Fibroblast of peridontal ligament (primary cell): Measurements from ENCODE around the gene ZNF579.
A peak's percentile ranks its signal among the peaks of the same experiment; 100 is the strongest.

Source experiments
- DNase-seq: peaks from one replicate; pipeline ENCODE4 v3.0.0-alpha.2; 2010; ENCODE audit errors: extremely low read depth

The ZNF579 gene

DNA sequence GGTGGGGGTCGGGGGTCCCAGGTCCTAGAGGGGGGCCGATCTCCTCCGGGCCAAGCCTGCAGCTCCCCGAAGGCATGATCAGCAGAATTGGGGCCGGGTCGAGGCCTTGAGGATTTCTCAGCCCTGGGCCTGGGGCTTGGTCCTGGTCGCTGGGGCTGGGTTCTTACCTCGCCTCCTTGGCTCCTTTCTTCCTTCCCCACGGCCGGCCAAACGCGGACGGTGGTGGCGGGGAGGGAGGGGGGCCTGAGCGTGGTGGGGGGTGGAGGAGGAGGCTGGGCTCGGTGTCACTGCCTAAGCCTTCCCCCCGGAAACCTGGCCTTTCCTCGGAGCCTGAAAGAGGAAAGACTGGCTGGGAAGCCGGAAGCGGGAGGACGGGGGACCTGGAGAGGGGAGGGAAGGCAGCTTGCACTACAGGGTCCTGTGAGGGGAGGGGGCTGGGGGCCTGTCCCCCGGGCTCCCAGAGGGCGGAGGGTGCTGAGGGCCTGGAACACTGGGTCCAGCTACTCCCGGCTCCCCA lies at the start of gene ZNF579:
Gene ZNF579, minus strand, starts transcription at position 221 of the 517 bp plus-strand sequence. CDS start 1,209 bp downstream, outside the sequence.
- peak; percentile 91 for DNase-seq

GRCh38 chr19:55626350-55626749 lies 45.7 kb upstream of the ZNF579 start:
- DNase-seq, result no peak

GRCh38 chr19:55625004-55625326 lies 44.3 kb upstream of the ZNF579 start:
- DNase-seq, result no peak

DNA sequence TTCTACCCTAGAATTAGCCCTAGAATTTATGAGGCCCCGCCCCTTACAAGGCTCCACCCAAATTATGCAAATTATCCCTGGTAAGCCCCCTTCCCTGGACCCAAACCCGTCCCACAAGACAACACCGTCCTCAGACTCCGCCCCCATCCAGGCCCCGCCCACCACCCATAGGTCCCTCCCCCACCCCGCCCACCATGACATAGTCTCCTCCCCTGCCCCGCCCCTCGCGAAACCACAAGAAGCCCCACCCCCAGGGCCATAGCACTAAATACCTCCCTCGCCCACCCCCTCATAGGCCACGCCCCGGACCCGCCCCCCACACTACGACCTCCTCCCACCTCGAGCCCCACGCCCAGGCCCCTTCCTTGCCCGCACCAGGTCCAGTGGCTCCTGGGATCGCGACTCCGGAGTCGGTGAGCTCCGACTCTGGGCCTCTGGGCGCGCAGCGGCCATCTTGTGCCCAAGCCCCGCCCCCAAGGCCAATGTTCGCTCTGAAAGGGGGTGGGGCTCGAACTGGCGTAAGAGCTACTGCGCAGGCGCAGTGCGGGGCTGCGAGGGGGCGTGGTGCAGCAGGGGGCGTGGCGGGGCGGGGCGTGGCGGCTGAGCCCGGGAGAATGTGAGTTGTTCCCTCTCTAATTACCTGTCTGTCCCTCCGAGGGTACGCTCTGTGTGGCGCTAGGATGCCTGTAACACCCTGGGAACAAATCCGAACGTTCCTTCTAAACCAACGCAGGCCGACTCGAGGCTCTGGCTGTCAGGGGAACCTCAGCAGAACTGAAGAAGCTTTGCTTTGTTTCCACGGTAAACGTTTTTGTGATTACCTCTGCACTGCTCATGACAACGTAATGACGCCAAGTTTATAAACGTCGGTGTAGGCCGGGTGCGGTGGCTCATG lies 43.7 kb upstream of the ZNF579 start, which contains the start of gene ZNF784:
Gene ZNF784, minus strand, starts transcription at position 458 of the 895 bp plus-strand sequence. Its CDS starts 5 bp downstream, at position 453.
- peak; percentile 90 for DNase-seq

- no peak for DNase-seq
Observed at GRCh38 chr19:55623561-55623960, 42.9 kb upstream of the ZNF579 start.

DNA sequence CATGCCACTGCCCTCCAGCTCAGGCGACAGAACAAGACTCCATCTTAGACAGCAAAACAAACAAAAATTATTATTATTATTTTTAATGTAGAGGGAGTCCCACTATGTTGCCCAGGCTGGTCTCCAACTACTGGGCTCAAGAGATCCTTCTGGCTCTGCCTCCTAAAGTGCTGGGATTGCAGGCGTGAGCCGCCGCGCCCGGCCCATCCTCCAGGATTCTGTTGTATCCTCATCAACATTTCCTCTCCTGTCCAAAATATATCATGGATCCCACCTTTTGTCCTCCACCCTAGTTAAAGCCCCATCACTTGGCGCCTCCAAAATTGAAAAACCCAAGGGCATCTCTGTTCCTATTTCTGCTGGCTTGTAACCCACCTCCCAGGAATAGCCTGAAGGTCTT lies 42.5 kb upstream of the ZNF579 start:
- DNase-seq, result no peak

DNA sequence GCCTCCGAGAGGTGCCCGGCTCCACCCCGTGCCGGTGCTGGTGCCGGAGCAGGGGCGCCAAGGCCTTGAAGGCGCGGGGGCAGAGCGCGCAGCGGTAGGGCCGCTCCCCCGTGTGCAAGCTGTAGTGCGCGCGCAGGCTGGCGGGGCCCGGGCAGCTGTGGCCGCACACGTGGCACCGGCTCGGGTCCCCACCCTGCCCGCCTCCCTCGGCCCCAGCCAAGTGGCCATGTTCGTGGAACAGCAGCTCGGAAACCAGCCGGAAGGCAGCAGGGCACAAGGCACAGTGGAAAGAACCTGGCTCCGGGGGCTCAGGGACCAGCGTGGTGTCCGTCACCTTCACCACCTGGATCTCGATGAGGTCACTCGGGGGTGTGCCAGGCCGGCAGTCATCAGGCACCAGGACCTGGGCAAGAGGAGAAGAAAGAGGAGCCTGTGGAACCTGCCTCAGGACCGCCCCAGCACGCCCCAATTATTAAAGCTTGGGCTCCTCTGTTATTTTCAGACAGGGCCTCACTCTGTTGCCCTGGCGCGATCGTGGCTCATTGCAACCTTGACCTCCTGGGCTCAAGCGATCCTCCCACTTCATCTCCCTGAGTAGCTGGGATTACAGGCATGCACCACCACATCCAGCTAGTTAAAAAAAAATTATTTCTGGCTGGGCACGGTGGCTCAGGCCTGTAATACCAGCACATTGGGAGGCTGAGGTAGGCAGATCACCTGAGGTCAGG lies 41.8 kb upstream of the ZNF579 start:
- no peak for DNase-seq

DNA sequence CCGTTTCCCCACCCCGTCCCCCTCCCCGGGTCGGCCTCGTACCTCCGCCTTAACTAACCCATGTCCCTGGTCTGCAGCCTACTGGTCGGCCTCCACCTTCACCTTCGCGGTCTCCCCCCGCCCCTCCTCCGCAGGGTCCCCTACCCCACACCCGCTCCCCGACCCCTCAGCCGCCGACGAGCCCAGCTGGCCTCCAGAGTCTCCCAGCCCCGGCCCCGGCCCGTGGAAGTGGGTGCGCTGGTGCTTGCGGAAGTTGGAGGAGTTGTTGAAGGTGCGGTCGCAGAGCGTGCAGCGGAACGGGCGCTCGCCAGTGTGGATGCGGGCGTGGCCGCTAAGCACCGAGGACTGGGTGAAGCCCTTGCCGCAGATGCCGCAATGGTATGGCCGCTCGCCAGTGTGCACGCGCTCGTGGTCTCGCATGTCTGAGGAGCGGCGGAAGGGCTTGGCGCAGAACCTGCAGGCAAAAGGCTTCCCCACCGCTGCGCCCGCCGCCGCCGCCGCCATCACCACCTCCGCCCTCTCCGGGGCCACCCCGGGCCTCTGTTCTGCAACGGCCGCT lies 41.1 kb upstream of the ZNF579 start:
- DNase-seq, result no peak

GRCh38 chr19:55621205-55621672 lies 40.6 kb upstream of the ZNF579 start:
- no peak for DNase-seq

GRCh38 chr19:55620410-55621204 lies 40.0 kb upstream of the ZNF579 start:
- no peak for DNase-seq

- peak; percentile 82 for DNase-seq
Observed at GRCh38 chr19:55619286-55619685, 38.6 kb upstream of the ZNF579 start.

DNA sequence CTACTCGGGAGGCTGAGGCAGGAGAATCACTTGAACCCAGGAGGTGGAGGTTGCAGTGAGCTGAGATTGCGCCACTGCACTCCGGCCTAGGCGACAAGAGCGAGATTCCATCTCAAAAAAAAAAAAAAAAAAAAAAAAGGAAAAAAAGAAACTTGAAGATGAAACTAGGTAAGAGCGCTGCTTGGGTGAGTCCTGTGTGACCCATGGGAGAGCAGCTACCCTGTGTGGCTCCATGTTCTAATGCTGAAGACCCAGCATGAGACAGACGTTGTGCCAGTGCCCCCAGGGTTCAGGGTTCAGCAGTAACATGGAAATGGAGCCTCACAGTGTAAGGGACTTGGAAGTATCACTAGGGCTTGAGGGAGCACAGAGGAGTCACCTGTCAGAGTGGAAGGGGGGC lies 37.8 kb upstream of the ZNF579 start:
- no peak for DNase-seq

DNA sequence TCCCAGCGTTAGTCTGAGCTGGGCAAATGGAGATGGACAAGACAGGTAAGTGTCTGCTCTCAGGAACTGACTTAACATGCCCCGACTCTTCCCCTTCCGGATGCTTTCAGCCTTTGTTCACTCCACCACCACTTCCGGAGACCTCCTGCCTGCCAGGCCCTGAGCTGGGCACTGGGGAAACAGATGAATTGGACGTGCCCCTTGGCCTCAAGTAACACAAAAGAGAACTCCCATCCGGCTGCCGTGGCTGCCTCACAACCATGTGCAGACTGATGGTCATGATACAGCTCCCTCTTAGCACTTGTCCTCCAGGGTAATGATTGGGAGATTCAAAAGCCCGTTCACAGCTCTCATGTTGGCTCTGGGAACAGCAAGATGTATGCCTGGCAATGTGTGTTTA lies 36.8 kb upstream of the ZNF579 start:
- no peak for DNase-seq

DNA sequence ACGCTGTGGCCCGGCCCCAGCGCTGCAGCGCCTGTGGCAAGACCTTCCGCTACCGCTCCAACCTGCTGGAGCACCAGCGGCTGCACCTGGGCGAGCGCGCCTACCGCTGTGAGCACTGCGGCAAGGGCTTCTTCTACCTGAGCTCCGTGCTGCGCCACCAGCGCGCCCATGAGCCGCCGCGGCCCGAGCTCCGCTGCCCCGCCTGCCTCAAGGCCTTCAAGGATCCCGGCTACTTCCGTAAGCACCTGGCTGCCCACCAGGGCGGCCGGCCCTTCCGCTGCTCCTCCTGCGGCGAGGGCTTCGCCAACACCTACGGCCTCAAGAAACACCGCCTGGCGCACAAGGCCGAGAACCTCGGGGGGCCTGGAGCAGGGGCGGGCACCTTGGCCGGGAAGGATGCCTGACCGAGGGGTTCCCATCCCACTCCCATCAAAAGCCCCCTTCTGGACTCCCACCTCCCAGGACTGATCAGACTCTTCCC lies 35.8 kb upstream of the ZNF579 start:
- no peak for DNase-seq

DNA sequence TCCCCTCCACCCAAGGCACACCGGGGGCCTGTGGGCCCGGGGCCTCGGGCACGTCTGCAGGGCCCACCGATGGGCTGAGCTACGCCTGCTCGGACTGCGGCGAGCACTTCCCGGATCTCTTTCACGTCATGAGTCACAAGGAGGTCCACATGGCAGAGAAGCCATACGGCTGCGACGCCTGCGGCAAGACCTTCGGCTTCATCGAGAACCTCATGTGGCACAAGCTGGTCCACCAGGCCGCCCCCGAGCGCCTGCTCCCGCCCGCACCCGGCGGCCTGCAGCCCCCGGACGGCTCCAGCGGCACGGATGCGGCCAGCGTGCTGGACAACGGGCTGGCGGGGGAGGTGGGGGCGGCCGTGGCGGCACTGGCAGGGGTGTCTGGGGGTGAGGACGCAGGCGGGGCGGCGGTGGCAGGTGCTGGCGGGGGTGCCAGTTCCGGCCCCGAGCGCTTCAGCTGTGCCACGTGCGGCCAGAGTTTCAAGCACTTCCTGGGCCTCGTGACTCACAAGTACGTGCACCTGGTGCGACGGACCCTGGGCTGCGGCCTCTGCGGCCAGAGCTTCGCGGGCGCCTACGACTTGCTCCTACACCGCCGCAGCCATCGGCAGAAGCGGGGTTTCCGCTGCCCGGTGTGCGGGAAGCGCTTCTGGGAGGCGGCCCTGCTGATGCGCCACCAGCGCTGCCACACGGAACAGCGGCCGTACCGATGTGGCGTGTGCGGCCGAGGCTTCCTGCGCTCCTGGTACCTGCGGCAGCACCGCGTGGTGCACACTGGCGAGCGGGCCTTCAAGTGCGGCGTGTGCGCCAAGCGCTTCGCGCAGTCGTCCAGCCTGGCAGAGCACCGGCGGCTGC lies 35.1 kb upstream of the ZNF579 start:
- no peak for DNase-seq

DNA sequence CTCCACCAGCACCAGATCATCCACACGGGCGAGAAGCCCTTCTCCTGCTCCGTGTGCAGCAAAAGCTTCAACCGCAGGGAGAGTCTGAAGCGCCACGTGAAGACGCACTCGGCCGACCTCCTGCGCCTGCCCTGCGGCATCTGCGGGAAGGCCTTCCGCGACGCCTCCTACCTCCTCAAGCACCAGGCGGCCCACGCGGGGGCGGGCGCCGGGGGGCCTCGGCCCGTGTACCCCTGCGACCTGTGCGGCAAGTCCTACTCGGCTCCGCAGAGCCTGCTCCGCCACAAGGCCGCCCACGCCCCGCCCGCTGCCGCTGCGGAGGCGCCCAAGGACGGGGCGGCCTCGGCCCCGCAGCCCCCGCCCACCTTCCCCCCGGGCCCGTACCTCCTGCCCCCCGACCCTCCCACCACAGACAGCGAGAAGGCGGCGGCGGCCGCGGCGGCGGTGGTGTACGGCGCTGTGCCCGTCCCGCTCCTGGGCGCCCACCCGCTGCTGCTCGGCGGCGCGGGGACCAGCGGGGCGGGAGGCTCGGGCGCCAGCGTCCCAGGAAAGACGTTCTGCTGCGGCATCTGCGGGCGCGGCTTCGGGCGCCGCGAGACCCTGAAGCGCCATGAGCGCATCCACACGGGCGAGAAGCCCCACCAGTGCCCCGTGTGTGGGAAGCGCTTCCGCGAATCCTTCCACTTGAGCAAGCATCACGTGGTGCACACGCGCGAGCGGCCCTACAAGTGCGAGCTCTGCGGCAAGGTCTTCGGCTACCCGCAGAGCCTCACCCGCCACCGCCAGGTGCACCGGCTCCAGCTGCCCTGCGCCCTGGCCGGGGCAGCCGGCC lies 34.3 kb upstream of the ZNF579 start:
- DNase-seq, result no peak

DNA sequence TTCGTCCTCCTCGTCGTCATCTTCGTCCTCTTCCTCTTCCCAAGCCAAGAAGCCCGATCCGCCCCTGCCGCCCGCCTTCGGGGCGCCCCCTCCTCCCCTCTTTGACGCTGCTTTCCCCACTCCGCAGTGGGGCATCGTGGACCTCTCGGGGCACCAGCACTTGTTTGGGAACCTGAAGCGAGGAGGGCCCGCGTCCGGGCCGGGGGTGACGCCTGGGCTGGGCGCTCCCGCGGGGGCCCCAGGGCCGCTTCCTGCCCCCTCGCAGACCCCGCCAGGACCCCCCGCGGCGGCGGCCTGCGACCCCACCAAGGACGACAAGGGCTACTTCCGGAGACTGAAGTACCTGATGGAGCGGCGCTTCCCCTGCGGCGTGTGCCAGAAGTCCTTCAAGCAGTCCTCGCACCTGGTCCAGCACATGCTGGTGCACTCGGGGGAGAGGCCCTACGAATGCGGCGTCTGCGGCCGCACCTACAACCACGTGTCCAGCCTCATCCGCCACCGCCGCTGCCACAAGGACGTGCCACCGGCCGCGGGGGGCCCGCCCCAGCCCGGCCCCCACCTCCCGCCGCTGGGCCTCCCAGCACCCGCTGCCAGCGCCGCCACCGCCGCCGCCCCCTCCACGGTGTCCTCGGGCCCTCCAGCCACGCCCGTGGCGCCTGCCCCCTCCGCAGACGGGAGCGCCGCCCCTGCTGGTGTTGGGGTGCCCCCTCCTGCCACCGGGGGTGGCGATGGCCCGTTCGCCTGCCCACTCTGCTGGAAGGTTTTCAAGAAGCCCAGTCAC lies 33.5 kb upstream of the ZNF579 start:
- no peak for DNase-seq

GRCh38 chr19:55613396-55613795 lies 32.7 kb upstream of the ZNF579 start:
- DNase-seq, result no peak
